Fibroblast of skin of right biceps (primary cell): ENCODE measurements around the gene COL11A1.
A peak's percentile ranks its signal among the peaks of the same experiment; 100 is the strongest.

Experiments
- DNase-seq: peaks from one replicate; pipeline ENCODE4 v3.0.0-alpha.2; 2013

Gene COL11A1

DNA sequence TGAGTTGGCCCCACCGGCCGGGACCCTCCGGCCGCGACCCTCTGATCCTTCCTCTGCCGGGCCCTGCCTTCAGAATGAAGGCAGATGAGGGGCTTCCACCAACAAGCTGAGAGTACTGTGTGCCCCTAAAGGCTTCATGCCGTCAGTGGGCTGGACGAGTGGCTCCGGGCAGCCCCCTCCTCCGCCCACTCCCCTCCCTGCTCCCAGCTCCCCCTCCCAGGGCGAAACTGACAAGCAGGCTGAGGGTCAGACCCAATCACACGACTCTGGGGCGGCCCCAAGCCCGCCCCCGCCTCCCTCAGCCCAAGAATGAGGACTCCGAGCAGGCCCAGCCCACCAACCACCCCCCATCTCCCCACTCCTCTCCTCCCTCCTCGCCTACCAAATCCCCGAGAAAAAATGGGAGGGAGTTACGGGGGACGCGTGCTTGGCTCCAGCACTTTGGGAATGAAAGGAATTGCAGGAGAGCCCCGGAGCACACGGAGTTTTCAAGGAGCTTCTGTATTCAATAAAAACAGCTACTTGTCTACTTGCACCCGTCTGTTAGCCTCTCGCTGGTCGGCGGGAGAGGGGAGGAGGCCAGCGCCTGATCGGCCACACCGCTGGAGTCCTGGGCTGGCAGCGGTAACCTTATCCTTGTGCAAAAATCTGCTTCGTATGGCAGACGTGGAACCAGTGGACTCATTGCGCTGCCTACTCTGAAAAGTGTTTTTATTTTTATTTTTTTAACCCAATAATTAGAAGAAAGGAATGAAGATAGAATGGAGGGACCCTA lies at the start of gene COL11A1:
TSS of gene COL11A1 (minus strand) at position 147 of the 775 bp plus-strand sequence. CDS start 344 bp downstream, outside the sequence.
- peak; percentile 77 for DNase-seq

DNA sequence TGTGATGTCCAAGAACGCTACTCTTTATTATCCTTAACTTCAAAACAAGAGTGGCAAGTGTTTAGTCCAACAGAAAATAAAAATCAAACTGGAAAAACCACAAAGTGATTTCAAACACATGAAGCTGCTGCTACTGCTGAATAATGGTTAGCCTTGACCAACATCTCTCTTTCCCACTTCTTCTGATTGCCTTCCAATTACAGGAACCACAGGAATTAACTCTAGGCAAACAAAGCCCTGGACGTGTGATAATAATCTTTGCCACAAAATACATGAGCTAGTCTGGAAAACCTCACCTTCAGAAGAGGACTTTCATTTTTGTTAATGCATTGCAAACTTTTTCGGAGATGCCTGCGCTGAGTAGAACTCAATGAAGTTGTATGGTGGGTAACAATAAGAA lies 48.6 kb upstream of the COL11A1 start:
- DNase-seq: peak; percentile 29

DNA sequence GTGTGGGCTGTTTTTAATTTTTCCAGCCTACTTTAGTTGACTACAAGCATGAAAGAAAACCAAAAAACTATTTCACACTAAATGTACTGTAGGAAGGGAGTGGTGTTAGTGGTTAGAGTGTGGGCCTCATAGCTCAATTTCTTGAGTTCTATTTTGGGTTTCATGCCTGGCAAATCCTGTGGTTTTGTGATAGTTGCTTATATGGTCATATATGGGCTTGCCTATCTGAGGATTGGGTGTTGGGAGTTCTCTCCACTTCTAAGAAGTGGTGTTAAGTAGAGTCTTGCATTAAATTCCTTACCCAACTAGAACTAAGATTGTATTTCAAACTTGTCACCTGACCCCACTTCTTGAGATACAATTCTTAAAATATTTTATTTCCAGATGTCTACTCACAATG lies 37.8 kb upstream of the COL11A1 start:
- DNase-seq: peak; percentile 74

DNA sequence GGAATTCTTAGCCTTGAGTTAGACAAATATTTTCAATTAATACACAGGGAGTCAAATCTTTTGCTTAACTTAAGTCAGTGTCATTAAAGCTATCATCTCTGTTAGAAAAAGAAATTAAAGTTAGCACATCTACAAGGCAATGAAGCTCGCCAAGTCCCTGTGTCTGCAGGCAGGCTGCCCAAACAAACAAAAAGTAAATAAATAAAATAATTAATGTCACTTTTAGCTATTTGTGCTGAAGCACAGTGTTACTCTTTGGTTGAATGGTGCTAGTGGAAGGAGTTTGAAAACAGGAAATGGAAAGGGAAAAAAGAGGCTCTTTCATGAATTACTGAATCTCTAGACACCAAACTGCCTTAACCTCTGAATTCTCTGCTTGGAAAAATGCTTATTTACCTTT lies 37.1 kb upstream of the COL11A1 start:
- no peak for DNase-seq

DNA sequence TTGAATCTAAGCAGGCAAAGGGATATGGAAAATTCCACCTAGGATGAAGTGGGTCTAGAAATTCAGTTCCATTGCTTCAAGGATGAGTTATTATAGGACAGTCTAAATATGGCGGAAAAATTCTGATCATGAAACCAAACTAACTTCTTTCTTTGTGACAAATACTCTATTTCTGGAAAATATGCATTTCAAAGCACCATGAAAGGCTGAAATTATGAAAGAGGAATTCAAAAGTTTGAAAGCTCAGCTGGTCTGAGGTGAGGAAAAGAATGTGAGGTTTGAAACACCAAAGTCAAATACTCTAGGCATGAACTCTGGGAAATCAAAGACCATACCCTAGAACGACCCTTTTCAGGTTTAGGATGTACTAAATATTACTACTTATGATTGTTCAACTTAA lies 36.4 kb upstream of the COL11A1 start:
- no peak for DNase-seq

DNA sequence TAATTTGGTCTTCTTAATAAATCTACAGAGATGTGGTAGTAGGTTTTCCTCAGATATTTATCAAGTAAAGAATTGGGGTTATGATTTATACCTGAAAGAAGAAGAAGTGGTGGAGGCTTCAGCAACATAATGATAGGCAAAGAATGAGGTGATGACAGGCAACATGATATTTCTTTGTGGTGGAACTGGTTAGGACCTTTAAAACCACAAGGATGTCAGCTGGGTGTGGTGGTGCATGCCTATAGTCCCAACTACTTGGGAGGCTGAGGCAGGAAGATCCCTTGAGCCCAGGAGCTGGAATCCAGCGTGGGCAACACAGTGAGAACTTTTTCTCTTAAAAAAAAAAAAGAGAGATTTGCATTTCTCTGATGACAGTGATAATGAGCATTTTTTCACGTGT lies 34.1 kb upstream of the COL11A1 start:
- peak; percentile 43 for DNase-seq

DNA sequence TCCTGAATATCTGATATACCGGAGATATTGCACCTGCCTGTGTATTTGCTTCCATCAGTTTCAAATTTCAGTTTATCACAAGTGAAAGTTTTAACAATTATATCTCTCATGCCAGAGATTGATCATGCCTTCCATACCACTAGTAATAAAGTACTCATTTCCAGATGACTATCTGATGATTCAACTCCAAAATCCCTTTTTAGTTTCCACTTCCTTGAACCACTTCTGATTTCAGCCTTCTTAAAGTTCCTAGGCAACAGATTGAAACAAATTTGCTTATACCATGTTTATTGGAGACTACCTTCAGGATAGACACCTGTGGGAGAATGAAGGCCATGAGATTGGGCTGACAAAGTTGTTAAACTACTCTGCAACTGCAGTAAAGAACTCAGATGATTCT lies 21.5 kb upstream of the COL11A1 start:
- peak; percentile 42 for DNase-seq

DNA sequence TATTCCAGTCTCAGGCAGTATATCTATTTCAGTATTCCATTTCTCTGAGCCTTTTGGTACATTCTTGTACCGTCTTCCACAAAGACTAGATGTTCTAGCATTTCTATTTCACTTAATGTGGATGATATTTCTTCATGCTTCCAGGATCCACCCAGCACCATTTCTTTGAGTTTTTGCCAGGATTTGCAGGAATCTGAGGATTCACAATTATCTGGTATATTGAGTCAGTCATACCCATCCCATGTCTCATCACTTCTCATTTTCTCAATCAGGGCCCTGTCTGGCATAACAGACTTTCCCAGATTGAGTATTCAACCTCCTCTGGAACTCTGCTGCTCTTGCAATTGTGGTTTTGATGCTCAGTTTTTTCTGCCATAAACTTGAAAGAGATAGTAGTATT lies 20.9 kb upstream of the COL11A1 start:
- DNase-seq: peak; percentile 92

DNA sequence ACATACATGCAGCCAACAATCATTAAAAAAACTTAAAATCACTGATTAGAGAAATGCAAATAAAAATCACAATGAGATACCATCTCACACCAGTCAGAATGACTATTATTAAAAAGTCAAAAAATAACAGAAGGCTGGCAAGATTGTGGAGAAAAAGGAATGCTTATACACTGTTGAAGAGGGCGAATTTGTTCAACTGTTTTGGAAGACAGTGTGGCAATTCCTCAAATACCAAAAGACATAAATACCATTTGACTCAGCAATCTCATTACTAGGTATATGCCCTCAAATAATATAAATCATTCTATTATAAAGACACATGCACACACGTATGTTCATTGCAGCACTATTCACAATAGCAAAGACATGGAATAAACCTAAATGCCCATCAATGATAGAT lies 19.9 kb upstream of the COL11A1 start:
- peak; percentile 32 for DNase-seq

DNA sequence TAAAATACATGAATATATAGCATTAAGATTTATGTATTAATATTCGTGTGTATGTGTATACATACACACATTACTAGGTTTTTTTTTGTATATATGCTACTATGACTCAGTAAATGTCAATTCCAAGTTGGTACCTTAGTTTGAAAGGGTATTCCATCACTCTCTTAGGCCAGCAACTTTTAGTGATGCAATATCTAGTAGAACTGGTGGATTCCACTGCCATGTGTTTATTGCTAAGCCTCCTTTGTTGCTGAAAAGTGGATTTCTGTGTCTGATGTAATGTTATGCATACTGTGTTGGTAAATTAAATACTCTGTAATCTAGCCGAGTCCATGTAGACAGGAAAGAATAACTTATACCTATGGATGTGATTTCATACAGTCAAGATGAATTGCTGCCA lies 16.9 kb upstream of the COL11A1 start:
- DNase-seq: peak; percentile 10

DNA sequence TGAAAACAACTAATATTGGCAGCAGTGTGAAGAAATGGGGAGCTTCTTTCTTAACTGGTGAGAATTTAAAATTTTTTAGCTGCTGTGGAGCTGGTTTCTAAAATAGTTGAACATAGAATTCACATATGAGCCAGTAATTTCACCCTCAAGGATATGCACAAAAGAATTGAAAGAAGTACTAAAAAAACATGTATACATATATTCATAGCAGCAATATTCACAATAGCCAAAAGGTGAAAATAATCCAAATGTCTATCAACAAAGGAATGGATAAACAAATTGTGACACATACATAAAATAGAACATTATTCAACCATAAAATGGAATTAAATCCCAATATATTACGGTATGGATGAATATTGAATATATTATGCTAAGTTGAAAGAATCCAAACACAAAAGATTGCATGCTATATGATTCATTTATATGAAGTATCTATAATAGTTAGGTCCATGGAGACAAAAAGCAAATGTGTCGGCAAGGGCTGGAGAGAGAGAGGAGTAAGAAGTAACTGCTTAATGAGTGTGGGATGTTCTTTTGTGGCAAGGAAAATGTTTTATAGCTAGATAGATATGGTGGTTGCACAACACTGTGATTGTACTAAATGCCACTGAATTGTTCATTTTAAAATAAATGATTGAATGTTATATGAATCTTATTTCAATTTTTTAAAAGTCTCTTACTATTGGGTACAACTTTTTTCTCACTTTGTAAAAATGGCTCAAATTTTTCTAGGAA lies 14.8 kb upstream of the COL11A1 start:
- peak; percentile 4 for DNase-seq

DNA sequence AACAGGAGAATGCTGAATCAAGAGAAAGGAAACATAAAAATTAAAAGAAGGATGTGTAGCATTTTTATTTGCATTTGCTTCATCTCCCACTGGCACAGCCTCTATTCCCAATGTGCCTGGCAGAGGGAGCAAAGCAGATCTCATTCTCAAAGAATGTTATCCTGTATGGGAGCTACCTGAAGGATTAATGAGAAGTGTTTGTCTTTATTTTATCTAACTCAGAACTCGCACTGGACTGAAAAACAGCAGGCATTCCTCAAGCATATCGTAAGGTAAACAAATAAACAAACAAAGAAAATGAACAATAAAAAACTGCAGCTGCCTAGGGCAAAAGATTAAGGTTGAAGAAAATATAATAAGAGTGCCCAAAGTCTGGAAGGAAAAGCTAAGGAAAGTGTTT lies 12.7 kb upstream of the COL11A1 start:
- DNase-seq: no peak

DNA sequence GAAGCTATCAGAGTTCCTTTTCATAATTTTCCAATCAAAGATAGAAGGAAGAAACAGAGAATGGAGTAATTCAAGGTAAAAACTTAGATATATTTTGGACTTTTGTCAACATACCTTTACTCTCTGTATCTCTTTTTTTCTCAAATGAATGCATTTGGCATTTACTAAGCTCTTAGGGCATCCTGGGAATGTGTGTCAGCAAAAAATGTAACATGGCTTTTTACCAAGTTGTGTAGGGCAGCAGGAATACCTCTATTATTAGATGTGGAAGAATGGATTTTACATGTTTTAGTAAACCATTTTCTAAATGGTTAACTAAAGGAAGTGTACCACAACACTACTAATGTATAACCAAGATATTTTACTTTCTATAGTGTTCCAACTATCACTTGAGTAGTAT lies 4.2 kb upstream of the COL11A1 start:
- peak; percentile 37 for DNase-seq

DNA sequence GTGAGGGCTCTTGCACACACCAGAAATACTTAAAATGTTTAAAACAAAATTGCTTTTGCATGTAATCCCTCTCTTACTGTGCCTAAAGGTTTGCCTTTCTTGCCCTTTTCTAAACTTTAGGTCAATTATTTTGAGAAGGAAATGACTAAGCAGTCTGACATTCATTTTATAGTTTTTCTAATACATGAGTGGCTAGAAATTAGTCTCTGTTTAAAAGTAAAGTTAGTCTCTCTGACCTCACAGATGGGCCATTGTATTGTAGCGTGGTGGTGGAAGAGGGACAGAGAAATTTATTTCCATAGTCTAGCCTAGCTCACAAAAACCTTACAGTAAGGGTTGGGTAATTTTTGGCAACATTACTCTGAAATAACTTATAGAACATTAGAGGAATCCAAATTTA lies 3.6 kb upstream of the COL11A1 start:
- peak; percentile 38 for DNase-seq

DNA sequence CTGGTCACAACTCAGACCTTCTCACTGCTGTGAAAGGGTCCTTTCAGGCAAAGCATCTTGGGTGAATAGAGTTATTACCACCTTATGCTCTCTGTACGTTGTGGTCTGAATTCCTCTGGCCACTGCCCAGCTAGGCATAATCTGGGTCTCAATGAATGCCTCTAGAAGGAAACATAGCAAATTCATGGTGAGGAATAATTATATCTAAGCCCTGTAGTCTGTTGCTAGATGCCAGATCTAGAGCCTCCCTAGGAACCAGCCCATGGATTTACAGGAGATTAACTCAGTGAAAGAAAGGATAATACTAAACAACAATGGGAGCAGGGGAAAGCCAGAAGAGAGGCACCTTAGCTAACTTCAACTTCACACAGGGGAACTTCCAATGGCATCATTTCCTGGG lies 2.4 kb upstream of the COL11A1 start:
- DNase-seq: peak; percentile 20

DNA sequence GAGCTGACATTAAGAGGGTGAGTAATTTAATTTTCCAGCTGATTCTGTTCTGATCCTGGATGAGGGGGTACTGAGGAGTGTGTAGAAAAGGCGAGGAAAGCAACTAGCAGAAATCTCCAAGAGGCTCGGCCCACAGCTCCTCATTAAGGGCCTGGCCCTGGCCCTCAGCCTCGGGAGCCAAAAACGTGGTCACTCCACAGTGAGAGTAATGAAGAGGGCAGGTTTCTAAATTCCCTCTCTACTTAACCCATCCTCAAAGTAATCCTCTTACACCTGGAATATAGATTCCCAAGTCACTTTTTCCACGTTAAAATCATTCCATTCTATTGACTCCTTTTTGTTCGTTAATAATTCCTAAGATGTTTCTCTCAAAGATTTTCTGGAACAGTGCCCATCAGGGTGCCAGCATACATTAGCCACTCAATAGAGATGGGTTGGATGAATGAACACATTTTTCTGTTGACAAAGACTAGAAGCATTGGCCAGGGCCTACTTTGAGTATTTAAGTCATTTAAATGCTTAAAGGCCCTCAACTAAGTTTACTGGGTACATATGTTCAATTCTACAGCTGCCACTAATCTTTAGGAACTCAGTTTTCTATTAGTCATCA lies 1.1 kb upstream of the COL11A1 start:
- peak; percentile 30 for DNase-seq

DNA sequence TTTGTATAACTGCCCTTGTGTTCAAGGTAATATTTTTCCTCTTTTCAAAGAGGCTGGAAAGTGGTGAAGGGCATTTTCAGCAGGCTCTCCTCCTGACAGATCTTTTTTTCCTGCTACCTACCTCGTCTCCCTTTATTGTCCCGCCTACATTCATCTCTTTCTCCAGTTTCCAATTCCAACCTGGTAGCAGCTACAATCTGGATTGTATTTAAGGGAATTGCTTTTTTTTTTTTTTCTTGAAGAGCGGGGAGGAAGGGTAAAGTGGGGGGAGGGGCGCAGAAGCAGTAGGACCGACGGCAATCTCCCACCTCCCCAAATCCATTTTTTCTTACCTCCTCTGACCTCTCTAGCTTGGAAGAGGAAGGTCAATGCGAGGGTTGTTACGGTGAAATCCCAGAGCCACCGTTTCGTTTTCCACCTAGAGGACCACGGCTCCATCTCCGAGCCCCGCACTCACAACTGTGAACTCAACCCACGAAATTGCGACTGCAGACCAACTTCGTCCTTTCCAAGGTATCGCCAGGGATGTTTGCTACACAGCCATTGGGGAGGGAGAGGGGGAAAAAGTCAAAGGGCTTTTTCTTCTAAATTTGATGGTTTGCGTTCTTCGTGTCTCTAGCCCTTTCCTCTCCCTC lies 464 bp downstream of the COL11A1 start:
- peak; percentile 9 for DNase-seq

DNA sequence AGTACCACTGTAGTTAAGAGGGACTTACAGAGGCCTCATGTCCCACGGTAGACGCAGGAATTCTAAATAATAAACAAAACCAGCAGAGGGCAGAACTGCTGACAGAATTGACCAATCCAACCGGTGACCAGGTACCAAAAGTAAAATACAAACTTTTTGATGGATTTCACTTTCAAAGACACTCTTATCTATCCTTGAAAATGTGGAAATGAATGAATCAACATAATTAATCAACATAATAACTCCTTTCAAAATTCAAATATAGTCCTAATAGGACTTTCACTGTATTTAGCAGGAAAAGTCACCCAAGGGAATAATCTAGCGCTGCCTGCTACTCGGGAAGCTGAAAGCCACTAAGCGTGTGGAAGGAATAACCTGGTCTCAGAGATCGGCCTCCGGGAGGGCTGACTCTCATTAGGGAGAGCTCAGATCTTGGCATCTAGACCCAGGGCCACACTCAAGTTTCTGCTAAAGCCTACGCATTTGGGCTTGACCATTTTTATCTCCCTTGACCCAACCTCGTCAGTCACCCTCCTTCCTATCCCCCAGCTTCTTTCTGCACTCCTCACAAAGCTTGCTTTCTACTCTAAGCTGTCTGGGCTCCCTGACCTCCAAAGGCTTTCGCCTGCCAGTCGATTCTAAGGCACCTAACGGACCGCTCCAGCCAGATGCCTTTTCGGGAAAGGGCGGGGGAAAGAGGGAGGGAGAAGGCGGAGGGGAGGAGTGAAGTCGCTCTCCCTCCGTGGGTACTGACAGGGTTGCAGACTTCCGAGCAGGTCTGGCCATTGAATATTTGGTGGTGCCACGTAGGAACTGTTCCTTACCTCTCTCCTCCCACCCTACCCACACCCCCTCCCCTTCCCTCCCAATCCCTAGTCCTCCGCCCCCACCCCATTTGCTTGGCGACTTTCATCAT lies 1.6 kb downstream of the COL11A1 start:
- peak; percentile 64 for DNase-seq

DNA sequence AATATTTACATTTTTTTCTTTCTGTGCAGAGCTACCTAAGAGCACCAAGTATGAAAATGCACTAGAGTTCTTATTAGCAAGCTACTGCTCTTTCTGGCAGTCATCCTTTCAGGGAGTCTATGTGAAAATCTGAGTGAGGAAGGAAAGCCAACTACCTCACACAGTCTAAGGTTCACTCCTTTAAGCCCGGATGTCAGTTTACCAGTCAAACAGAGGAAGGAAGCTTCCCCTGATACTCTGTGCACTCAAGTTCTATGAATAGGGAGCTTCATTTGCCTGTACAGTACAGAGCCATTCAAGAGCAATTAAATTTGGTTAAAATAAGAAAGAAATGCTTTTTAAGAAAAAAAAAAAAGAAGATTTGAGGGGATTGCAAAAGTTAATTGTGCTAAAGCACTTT lies 6.9 kb downstream of the COL11A1 start:
- no peak for DNase-seq

DNA sequence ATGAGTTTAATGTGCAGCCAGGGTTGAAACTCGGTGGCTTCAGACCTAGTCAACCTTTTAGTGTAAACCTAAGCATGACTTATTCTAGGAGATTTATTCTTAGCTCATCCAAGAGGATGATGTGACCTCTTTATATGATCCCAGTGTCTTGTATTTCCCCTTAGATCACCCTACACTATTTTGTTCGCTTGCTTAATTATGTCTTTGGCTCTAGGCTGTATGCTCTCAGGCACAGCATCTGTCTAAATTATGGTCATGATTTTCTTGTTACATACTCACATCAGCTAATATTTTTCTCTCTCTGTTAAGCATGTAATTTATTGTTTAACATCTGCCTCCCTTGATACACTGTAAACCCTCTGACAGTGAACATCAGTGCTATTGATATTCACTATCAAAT lies 19.1 kb downstream of the COL11A1 start:
- DNase-seq: no peak

DNA sequence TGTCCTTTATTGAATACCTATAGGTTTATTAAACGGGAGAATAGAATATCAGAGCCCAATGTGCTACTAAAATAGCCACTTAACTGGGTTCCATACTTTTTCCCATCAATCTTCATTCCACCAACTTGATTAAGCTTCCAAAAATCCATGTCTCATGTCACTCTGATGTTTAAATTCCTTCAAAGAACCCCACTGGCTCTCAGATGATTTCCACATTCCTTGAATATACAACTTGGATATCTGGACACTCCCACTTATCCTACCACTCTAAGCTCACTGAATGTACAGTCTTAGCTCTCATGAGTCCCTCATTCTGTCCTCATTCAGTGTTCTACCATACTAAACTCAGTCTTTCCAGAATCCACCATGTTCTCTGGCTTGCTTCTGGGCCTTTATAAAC lies 21.1 kb downstream of the COL11A1 start:
- peak; percentile 40 for DNase-seq

DNA sequence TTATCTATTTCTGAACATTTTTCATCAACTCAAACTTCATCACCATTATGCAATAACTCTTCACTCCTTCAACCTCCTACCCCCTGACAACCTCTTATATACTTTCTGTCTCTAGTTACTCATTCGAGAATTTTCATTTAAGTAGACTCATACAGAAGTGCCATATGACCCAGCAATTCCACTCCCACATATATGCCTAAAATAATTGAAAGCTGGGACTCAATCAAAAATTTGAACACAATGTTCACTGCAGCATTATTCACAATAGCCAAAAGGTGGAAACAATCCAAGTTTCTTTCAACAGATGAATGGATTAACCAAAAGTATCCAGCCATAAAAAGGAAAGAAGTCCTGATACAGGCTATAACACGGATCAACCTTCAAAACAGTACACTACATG lies 24.1 kb downstream of the COL11A1 start:
- peak; percentile 58 for DNase-seq
